ENCODE measurements around the gene CHAT. TPM values are rescaled to one million over a fixed set of nuclear protein-coding genes. Genes with fewer than 3 reads are reported as not detected.

Gene CHAT
- total RNA-seq, 1 donor from 2014 or later, result not detected

DNA sequence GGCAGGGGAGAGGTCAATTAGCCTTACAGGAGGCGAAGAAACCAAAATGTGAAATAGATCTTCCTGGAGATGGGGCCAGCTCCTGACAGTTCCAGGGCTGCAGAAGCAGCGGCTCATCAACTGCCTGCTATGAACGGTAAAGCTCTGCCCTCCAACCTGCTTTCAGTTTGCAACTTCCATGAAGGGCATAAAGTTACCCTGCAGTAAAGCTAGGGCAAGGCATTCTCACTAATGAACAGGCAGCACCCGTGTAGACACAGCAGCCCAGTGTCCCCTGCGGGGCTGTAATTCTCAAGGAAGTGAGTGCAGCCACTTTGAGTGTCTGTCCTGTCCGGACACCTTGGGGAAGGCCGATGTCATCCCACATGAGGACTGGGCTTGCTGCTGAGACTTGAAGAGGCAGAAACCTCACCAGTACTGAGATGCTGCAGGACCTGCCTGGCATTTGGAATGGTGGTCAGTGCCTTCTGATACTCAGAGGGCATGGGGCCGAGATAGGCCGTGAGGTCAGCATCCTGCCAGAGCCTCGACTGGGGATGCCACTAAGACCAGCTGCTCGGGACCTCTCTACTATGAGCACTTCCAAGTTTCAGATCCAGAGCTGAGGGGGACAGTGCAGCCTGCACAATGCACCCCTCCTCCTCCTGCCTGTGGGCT, 39.6 kb downstream of the CHAT start:
- TF ChIP-seq CTCF (IDR thresholded peaks at IDR 0.05) (no peak), EZH2phosphoT487 (IDR thresholded peaks at IDR 0.05) (no peak)
- no peaks in the 10 kb centered on the region for H3K9me3 Mint-ChIP-seq
- H3K9me3 ChIP-seq (ENCODE audit: low read depth), result peaks cover under 1% of the 10 kb centered on the region
- no peak overlapping the region for H3K27ac Mint-ChIP-seq
- DNase-seq (ENCODE audit: low spot score), result no peak
- no peaks in the 10 kb centered on the region for H3F3A ChIP-seq (ENCODE audit: low read depth)
- H3K36me3 ChIP-seq, result no peaks in the 10 kb centered on the region
- H2AFZ ChIP-seq (replicated peaks), result no peak overlapping the region
- no peaks in the 10 kb centered on the region for H3K36me3 Mint-ChIP-seq
- no peaks in the 10 kb centered on the region for H3K79me2 ChIP-seq (ENCODE audit: low read depth)
- H3K4me1 Mint-ChIP-seq, result peaks cover 13% of the 10 kb centered on the region
- no peak overlapping the region for H3K4me3 ChIP-seq
- H3K9ac ChIP-seq, result no peak overlapping the region
- no peak overlapping the region for H3K27ac ChIP-seq
- peaks cover 9% of the 10 kb centered on the region for H3K27me3 Mint-ChIP-seq (ENCODE audit: insufficient read depth, low read depth)
- H4K20me1 ChIP-seq (ENCODE audit: low read depth), result no peaks in the 10 kb centered on the region
- peaks cover 7% of the 10 kb centered on the region for H3K27me3 ChIP-seq
- H3K4me2 ChIP-seq, result no peak overlapping the region
- H3K4me3 Mint-ChIP-seq, result no peak overlapping the region
- peaks cover 8% of the 10 kb centered on the region for H3K4me1 ChIP-seq

GRCh38 chr10:49654036-49654693, 40.3 kb downstream of the CHAT start:
- Histone ChIP-seq H3F3A (ENCODE audit: low read depth) (no peaks in the 10 kb centered on the region), H3K4me3 (no peak overlapping the region), H3K4me1 (peaks cover 4% of the 10 kb centered on the region), H3K9me3 (ENCODE audit: low read depth) (peaks cover 8% of the 10 kb centered on the region), H3K36me3 (no peaks in the 10 kb centered on the region), H3K27me3 (peaks cover under 1% of the 10 kb centered on the region), H3K4me2 (no peak overlapping the region), H3K27ac (no peak overlapping the region), H3K79me2 (ENCODE audit: low read depth) (no peaks in the 10 kb centered on the region), H4K20me1 (ENCODE audit: low read depth) (no peaks in the 10 kb centered on the region), H2AFZ (replicated peaks) (no peak overlapping the region), H3K9ac (no peak overlapping the region)
- H3K27me3 Mint-ChIP-seq (ENCODE audit: insufficient read depth, low read depth), result peaks cover 8% of the 10 kb centered on the region
- H3K9me3 Mint-ChIP-seq, result peaks cover 7% of the 10 kb centered on the region
- TF ChIP-seq EZH2 (IDR thresholded peaks at IDR 0.05) (no peak), EZH2phosphoT487 (IDR thresholded peaks at IDR 0.05) (no peak), CTCF (IDR thresholded peaks at IDR 0.05) (no peak)
- peaks cover 10% of the 10 kb centered on the region for H3K4me1 Mint-ChIP-seq
- no peak overlapping the region for H3K27ac Mint-ChIP-seq
- H3K4me3 Mint-ChIP-seq, result no peak overlapping the region
- no peak for DNase-seq (ENCODE audit: low spot score)
- no peaks in the 10 kb centered on the region for H3K36me3 Mint-ChIP-seq

DNA sequence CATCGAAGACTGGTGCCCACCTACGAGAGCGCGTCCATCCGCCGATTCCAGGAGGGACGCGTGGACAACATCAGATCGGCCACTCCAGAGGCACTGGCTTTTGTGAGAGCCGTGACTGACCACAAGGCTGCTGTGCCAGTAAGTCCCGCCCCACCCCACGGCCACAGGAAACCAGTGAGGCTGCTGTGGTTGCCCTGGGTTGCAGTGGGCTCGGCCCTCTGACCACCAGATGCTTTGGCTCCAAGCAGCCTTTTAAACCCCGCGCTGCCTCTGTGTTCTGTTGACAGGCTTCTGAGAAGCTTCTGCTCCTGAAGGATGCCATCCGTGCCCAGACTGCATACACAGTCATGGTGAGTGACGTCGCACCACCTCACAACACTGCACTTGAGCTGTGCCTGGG, 41.3 kb downstream of the CHAT start:
- Histone ChIP-seq H3K4me3 (no peak overlapping the region), H3K27ac (no peak overlapping the region), H2AFZ (replicated peaks) (no peak overlapping the region), H3K9ac (no peak overlapping the region), H3K36me3 (no peaks in the 10 kb centered on the region), H3K79me2 (ENCODE audit: low read depth) (no peaks in the 10 kb centered on the region), H3F3A (ENCODE audit: low read depth) (no peaks in the 10 kb centered on the region), H4K20me1 (ENCODE audit: low read depth) (no peaks in the 10 kb centered on the region), H3K4me1 (no peaks in the 10 kb centered on the region), H3K4me2 (no peak overlapping the region), H3K27me3 (peaks cover 1% of the 10 kb centered on the region), H3K9me3 (ENCODE audit: low read depth) (peaks cover 9% of the 10 kb centered on the region)
- Mint-ChIP-seq H3K27me3 (ENCODE audit: insufficient read depth, low read depth) (peaks cover 8% of the 10 kb centered on the region), H3K27ac (no peak overlapping the region), H3K4me1 (peaks cover 10% of the 10 kb centered on the region), H3K36me3 (no peaks in the 10 kb centered on the region), H3K4me3 (no peak overlapping the region), H3K9me3 (peaks cover 11% of the 10 kb centered on the region)
- no peak for DNase-seq (ENCODE audit: low spot score)
- TF ChIP-seq CTCF (IDR thresholded peaks at IDR 0.05), result no peak
- no peak for TF ChIP-seq EZH2 (IDR thresholded peaks at IDR 0.05)
- TF ChIP-seq EZH2phosphoT487 (IDR thresholded peaks at IDR 0.05), result no peak
